Stromal cell of bone marrow (primary cell): Measurements from ENCODE around the gene PTPRR.
A peak's percentile ranks its signal among the peaks of the same experiment; 100 is the strongest.

Experiments
- DNase-seq: peaks from one replicate; pipeline ENCODE4 v3.0.0-alpha.2; 2012; ENCODE audit warnings: low read depth

PTPRR gene

GRCh38 chr12:70796989-70797388 is 123.5 kb downstream of the PTPRR start:
- no peak for DNase-seq

GRCh38 chr12:70795608-70796007 is 124.9 kb downstream of the PTPRR start:
- DNase-seq = no peak

GRCh38 chr12:70794131-70794530 is 126.4 kb downstream of the PTPRR start:
- no peak for DNase-seq

DNA sequence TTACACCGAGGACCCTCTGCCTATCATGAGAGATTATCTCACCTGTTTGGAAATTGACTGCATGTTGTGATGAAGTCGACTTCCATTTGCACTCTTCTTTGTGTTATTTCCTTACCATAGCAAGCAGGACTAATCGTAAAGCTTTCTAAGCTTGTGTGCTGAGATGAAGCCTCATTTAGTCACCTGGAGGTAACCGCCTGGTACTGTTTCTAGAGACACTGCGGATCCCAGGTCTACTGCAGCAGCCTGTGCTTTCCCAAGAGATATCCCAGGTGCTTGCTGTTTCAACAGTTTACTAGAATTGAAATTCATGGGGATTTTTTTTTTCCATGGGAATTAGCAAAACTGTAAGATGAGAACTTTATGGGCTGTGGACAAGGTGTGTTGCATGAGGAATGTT is 131.8 kb downstream of the PTPRR start:
- no peak for DNase-seq

GRCh38 chr12:70787612-70788011 is 132.9 kb downstream of the PTPRR start:
- no peak for DNase-seq

DNA sequence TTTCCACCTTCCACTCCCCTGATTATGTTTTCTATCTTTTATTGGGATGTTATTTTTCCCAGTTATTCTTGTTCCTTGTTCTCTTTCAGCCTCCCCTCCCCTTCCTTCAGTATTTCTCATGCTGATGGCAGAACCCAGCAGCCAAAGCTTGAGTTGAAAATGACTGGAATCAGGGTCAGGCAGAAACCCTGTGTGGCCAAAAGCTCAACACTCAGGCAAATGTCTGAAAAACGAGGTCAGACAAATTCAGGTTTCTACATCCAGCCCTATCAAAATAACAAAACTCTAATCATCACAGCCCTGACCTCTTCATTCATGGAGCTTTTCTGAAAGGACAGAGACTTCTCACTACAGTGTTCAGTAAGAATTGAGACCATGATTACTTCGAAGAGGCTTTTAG is 134.6 kb downstream of the PTPRR start:
- no peak for DNase-seq

DNA sequence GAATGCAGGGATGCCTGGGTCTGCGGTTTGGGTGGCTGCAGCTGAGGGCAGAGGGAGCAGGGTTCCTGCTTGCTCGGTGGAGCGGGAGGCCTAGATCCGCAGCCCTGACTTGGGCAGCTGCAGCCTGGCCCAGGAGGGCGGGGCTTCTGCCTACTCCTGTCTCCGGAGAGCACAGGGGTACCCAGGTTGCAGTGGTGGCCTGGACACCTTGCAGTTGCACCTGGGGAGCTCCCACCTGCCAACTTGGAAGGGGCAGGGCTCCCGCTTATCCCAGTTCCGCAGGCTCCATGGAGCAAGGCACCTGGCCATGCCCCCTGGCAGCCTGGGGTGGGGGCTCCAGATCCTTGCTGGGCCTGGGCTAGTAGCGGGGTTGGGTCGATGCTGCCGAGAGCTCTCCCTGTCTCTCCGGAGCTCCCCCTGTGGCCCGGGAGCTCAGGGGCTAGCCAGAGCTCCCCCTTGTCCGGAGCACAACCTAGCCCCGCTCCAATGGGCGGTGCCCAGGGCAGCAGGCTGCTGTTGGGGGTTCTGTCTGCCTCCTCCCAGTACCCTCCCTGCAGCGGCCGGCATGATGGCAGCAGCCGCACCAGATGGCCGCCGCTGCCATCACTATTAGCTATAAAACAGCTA is 136.4 kb downstream of the PTPRR start:
- no peak for DNase-seq

- DNase-seq = no peak
Measured at GRCh38 chr12:70783455-70783854, 137.1 kb downstream of the PTPRR start.

- DNase-seq = no peak
Measured at GRCh38 chr12:70779250-70779649, 141.3 kb downstream of the PTPRR start.

- peak; percentile 79 for DNase-seq
Measured at GRCh38 chr12:70774055-70774454, 146.5 kb downstream of the PTPRR start.

DNA sequence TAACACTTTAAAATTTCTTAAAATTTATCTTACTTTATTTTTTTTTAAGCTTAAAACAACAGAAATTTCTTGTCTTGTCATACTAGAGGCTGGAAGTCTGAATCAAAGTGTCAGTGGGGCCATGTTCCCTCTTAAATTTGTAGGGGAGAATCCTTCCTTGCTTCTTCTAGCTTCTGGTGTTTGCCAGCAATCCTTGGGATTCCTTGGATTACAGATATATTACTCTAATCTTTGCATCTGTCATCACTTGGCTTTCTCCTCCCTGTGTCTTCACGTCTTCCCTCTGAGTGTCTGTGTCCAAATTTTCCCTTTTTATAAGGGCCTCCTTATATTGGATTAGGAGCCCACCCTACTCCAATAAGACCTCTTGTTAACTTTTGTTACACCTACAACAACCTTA is 147.7 kb downstream of the PTPRR start:
- DNase-seq = no peak

DNA sequence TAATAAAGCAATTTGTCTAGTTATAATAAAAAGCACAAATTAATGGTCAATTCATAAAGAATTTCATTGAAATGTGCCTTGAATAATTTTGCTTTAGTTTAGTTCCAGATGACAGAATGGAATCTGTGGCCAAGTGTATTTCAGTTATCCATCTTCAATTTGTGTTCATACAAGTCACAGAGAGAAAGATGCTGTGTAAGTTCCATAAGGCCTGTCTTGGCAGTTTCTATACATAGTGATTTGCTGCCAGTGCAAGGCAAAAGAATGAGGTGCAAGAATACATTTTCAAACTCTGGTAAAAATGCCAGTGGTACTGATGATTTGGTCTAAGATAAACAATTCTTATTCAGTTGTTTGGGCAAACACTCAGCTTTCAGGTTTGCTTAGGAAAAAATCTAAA is 149.0 kb downstream of the PTPRR start:
- DNase-seq = no peak

- DNase-seq = no peak
Measured at GRCh38 chr12:70763666-70764065, 156.9 kb downstream of the PTPRR start.

DNA sequence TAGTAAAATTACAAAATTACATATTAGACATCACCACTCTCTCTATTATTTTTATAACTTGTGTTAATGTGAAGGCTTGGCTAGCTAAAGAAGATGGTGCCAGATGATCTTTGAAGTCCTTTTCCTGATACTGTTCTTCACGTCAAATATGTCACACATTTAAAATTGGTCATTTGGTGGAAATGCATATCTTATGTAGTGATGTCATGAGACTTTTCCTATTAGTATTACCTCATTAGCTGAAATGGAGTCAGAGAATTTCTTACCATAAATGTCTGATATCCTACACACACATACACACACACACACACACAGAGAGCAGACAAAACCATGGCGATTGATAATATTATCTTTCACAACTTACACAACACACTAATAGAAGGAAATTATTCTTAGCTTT is 158.5 kb downstream of the PTPRR start:
- DNase-seq = no peak

GRCh38 chr12:70759161-70759918 is 161.2 kb downstream of the PTPRR start:
- no peak for DNase-seq

GRCh38 chr12:70758494-70758845 is 162.1 kb downstream of the PTPRR start:
- DNase-seq = no peak

DNA sequence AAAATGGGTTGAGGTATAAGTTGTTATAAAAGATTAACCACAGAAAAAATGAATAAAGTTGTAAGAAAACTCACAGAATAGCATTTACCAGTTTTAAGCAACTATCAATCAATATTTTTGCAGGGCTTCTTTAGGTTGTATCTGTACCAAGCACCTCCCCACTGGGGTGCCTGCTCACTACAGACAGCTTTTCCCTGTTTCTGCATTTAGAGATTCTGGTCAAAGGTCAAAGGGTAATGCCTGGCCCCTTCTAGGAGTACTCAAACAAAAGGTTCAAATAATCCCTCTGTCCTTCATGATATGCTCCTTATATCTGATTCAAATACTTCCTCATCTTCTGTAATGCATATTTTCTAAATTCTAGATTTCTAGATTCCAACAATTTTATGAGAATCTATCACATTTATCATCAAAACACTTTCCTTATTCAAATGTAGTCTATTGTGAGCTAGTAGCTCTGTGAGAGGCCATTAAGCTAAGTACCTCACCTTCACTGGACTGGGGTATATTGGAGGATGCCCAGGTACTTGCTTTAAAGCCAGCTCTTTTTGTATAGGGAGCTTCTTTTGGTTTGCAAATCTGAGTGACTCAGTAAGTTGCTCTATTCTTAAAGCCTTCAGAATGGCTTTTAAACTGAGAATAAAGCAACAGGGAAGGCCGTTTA is 162.6 kb downstream of the PTPRR start:
- no peak for DNase-seq

DNA sequence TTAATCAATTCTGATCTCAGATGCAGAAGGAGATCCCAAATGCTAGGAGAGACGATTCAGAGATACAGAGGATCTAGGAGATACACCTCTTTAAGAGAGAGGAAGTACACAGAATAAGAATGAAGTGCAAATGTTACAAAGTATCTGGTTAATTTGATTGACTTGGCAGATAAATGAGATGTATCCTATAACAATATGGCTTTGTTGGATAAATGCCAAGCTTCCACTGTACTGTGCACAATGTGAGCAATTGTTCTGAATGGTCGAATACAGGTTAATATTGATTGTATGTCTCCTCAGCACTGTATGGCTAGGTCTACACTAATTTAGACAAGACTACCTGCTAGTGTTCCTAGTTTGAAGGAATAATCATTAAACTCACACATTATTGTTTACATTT is 163.7 kb downstream of the PTPRR start:
- no peak for DNase-seq

GRCh38 chr12:70756118-70756517 is 164.4 kb downstream of the PTPRR start:
- peak; percentile 9 for DNase-seq

GRCh38 chr12:70754330-70754741 is 166.2 kb downstream of the PTPRR start:
- DNase-seq = no peak

DNA sequence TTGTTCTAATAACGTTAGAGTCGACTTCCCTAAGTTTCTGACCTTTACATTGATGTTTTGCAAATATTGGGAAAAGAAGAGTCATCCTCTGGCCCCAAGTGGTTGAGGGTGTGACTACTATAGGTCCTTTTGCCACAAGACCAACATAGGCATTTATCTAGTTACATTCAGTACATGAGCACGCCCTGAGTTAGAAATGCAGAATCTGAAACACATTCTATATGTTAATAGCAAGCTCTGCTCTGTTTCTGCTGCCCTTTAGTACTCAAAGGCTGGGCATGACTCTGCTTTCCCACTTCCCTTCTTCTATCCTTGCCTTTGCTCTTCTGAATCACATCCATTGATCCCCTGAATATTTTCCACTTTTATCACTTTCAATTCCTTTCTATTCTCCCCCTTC is 168.2 kb downstream of the PTPRR start:
- DNase-seq = no peak

GRCh38 chr12:70749931-70750330 is 170.6 kb downstream of the PTPRR start:
- DNase-seq = no peak

- no peak for DNase-seq
Measured at GRCh38 chr12:70748809-70749208, 171.7 kb downstream of the PTPRR start.
